Spleen (tissue), 11 donors: Measurements from ENCODE around the gene ASB10. TPM values are rescaled to one million over a fixed set of nuclear protein-coding genes. Genes with fewer than 3 reads are reported as not detected.

Experiments
- DNase-seq: peaks from one replicate; pipeline ENCODE4 v3.0.0-alpha.2; 2020
- H3K27ac ChIP-seq, 8 donors: fragments of 200-600 bp; sonication (generic) in 7 of 8; 1 replicate in 4 of 8; 2 replicates in 4 of 8; pipeline versions ENCODE4 v1.5.0 to v1.8.0; 2016 to 2021; ENCODE audit warnings: inconsistent platforms in 4 of 8, mild to moderate bottlenecking in 4 of 8, moderate library complexity in 1 of 8
- H3K27me3 ChIP-seq, 7 donors: fragments of 200-600 bp; sonication (generic) in 6 of 7; replicated peaks in 1 of 7; 1 replicate in 4 of 7; 2 replicates in 3 of 7; pipeline versions ENCODE4 v1.5.0 to v1.8.0; 2016 to 2021; ENCODE audit warnings: inconsistent platforms in 3 of 7, mild to moderate bottlenecking in 1 of 7
- H3K36me3 ChIP-seq, 6 donors: fragments of 200-600 bp; sonication (generic) in 5 of 6; 1 replicate in 4 of 6; 2 replicates in 2 of 6; pipeline versions ENCODE4 v1.5.0 to v1.8.0; 2016 to 2021; ENCODE audit warnings: inconsistent platforms in 2 of 6
- H3K4me1 ChIP-seq, 6 donors: fragments of 200-600 bp; sonication (generic) in 5 of 6; 1 replicate in 3 of 6; 2 replicates in 3 of 6; pipeline versions ENCODE4 v1.5.0 to v1.8.0; 2016 to 2021; ENCODE audit warnings: inconsistent platforms in 3 of 6
- H3K4me3 ChIP-seq, 8 donors: fragments of 200-600 bp; sonication (generic) in 7 of 8; 1 replicate in 4 of 8; 2 replicates in 4 of 8; pipeline versions ENCODE4 v1.5.0 to v1.8.0; 2016 to 2021; ENCODE audit warnings: inconsistent platforms in 4 of 8, mild to moderate bottlenecking in 4 of 8, moderate library complexity in 2 of 8
- H3K9me3 ChIP-seq, 8 donors: fragments of 200-600 bp; sonication (generic) in 7 of 8; 1 replicate in 4 of 8; 2 replicates in 4 of 8; pipeline versions ENCODE4 v1.5.0 to v1.8.0; 2016 to 2021; ENCODE audit warnings: inconsistent platforms in 4 of 8
- CTCF ChIP-seq, 11 experiments: fragments of 200-600 bp in 7 of 11; fragments of 450-650 bp in 4 of 11; sonication (generic) in 4 of 11; IDR thresholded peaks in 8 of 11; conservative IDR thresholded peaks in 3 of 11; 1 replicate in 7 of 11; 2 replicates in 4 of 11; pipeline versions ENCODE4 v1.4.0 to v1.8.0; 2016 to 2021; ENCODE audit warnings: antibody characterized with exemption in 11 of 11, inconsistent platforms in 4 of 11, mild to moderate bottlenecking in 1 of 11
- POLR2A ChIP-seq, 3 donors: fragments of 450-650 bp; IDR thresholded peaks; one replicate each; pipeline ENCODE4 v1.5.1; 2017; ENCODE audit warnings: antibody characterized with exemption in 3 of 3, mild to moderate bottlenecking in 1 of 3
- POLR2AphosphoS5 ChIP-seq, 3 donors: sonication (generic); formaldehyde crosslinking; IDR thresholded peaks; one replicate each; pipeline ENCODE4 v1.5.1; 2017; ENCODE audit warnings: antibody characterized with exemption in 3 of 3
- WGBS, 5 donors: extraction: QIAGEN DNeasy Blood & Tissue Kit in 3 of 5; methylation state at CpG; one replicate each; pipeline versions ENCODE4 v1.1.5 to v1.1.7; 2013 to 2018; 5-methylcytosine and 5-hydroxymethylcytosine counted together
- intact Hi-C: fragments of 100-400 bp; cut with DNase I; formaldehyde crosslinking; loops from one replicate; pipeline ENCODE4 v1.15.0; 2023; ENCODE audit warnings: low total_unique reads
- polyA plus RNA-seq, 3 donors: library from polyadenylated mRNA; stranded (reverse); fragments of 200-250 nt; gene quantifications; one replicate each; pipeline ENCODE4 v1.2.1, GENCODE V29; 2013
- total RNA-seq, 7 donors: library from RNA; depleted of rRNA in 3 of 7; stranded (reverse); fragments of >200 nt in 3 of 7; fragmentation: NEBNext Ultra II Directional in 4 of 7; extraction: Animal tissue kit (Norgen Biotek cat#: 25700) in 4 of 7; gene quantifications; one replicate each; pipeline versions ENCODE4 v1.1.0 to v1.2.1, GENCODE V29; 2016 to 2021
- donor health status: healthy with polysubstance abuse.
- donor health status: DM: no; HTN: no; CAD: no; lungs with moderate emphysema.
- donor health status: DM: no; HTN: no; CAD: no.
- donor health status: Bipolar disorder and iron deficiency.
- donor health status: healthy.
- donor health status: DM: no; HTN: no; CAD: no.
- donor health status: DM: yes; HTN: yes; CAD: no.

Gene ASB10
- total and polyA plus RNA-seq, 10 donors = not detected

- Histone ChIP-seq H3K27ac (no peak overlapping the region), H3K27me3 (peaks cover 0 to 58% (median 18%) of the 10 kb centered on the region in 7 donors), H3K36me3 (no peaks in the 10 kb centered on the region), H3K4me1 (no peaks in the 10 kb centered on the region), H3K4me3 (no peak overlapping the region), H3K9me3 (peaks cover 0 to 3% (median 0%) of the 10 kb centered on the region in 8 donors)
- intact Hi-C loops = no loop called here
- WGBS, 5 donors = 64 to 87% (median 77%) methylated on average over 2 of the region's 2 CpGs
- no peak for TF ChIP-seq CTCF (IDR thresholded peaks at IDR 0.05 in 8 of 11, conservative IDR thresholded peaks at IDR 0.05 in 3 of 11)
- no peak for TF ChIP-seq POLR2A (IDR thresholded peaks at IDR 0.05)
- TF ChIP-seq POLR2AphosphoS5 (IDR thresholded peaks at IDR 0.05) = no peak
- no peak for DNase-seq
Measured at GRCh38 chr7:151178831-151179230, 8.2 kb downstream of the ASB10 start.

GRCh38 chr7:151178236-151178635, 8.8 kb downstream of the ASB10 start:
- intact Hi-C loops = no loop called here
- peaks cover 0 to 64% (median 18%) of the 10 kb centered on the region in 7 donors for H3K27me3 ChIP-seq
- no peak overlapping the region for H3K4me3 ChIP-seq
- no peak for DNase-seq
- H3K4me1 ChIP-seq = no peaks in the 10 kb centered on the region
- no peaks in the 10 kb centered on the region for H3K36me3 ChIP-seq
- H3K9me3 ChIP-seq = peaks cover 0 to 3% (median 0%) of the 10 kb centered on the region in 8 donors
- no peak overlapping the region for H3K27ac ChIP-seq
- WGBS, 5 donors = 81 to 95% (median 88%) methylated on average over 7 to 9 of the region's 9 CpGs
- TF ChIP-seq CTCF (IDR thresholded peaks at IDR 0.05 in 8 of 11, conservative IDR thresholded peaks at IDR 0.05 in 3 of 11) (no peak), POLR2A (IDR thresholded peaks at IDR 0.05) (no peak), POLR2AphosphoS5 (IDR thresholded peaks at IDR 0.05) (no peak)

GRCh38 chr7:151177310-151177709, 9.7 kb downstream of the ASB10 start:
- Histone ChIP-seq H3K4me3 (no peak overlapping the region), H3K36me3 (no peaks in the 10 kb centered on the region), H3K9me3 (peaks cover 0 to 3% (median 0%) of the 10 kb centered on the region in 8 donors), H3K4me1 (peaks cover 0 to 8% (median 0%) of the 10 kb centered on the region in 6 donors), H3K27ac (no peak overlapping the region), H3K27me3 (peaks cover 0 to 72% (median 18%) of the 10 kb centered on the region in 7 donors)
- DNase-seq = no peak
- 79 to 93% (median 86%) methylated on average over 1 of the region's 1 CpG for WGBS, 5 donors
- TF ChIP-seq POLR2A (IDR thresholded peaks at IDR 0.05) (no peak), CTCF (IDR thresholded peaks at IDR 0.05 in 8 of 11, conservative IDR thresholded peaks at IDR 0.05 in 3 of 11) (no peak), POLR2AphosphoS5 (IDR thresholded peaks at IDR 0.05) (no peak)
- intact Hi-C loops = no loop called here

- Histone ChIP-seq H3K27ac (no peak overlapping the region), H3K4me1 (peaks cover 0 to 9% (median 0%) of the 10 kb centered on the region in 6 donors), H3K4me3 (no peak overlapping the region), H3K36me3 (no peaks in the 10 kb centered on the region), H3K27me3 (peaks cover 0 to 81% (median 18%) of the 10 kb centered on the region in 7 donors), H3K9me3 (peaks cover 0 to 3% (median 0%) of the 10 kb centered on the region in 8 donors)
- intact Hi-C loops = no loop called here
- DNase-seq = no peak
- 88 to 97% (median 90%) methylated on average over 8 to 9 of the region's 9 CpGs for WGBS, 5 donors
- TF ChIP-seq POLR2A (IDR thresholded peaks at IDR 0.05) = no peak
- TF ChIP-seq POLR2AphosphoS5 (IDR thresholded peaks at IDR 0.05) = no peak
- TF ChIP-seq CTCF (IDR thresholded peaks at IDR 0.05 in 8 of 11, conservative IDR thresholded peaks at IDR 0.05 in 3 of 11) = no peak
Measured at GRCh38 chr7:151176401-151176800, 10.6 kb downstream of the ASB10 start.
